ENCODE data around the gene NOXA1. TPM values are rescaled to one million over a fixed set of nuclear protein-coding genes. Genes with fewer than 3 reads are reported as not detected.

Gene NOXA1
- total and polyA plus RNA-seq, 2 donors from 2014 or later: 19.1 to 21.8 TPM

GRCh38 chr9:137411645-137412380 is 11.4 kb upstream of the NOXA1 start:
- FAIRE-seq: no peak
- intact Hi-C loops (cut with DNase I): no loop called here

GRCh38 chr9:137412431-137412830 is 10.8 kb upstream of the NOXA1 start:
- Histone ChIP-seq H3K9ac (ENCODE audit: low read length in 3 of 3) (no peak overlapping the region), H3K4me3 (ENCODE audit: low read length in 3 of 3) (no peak overlapping the region), H3K9me3 (ENCODE audit: control insufficient read depth in 2 of 3, insufficient read depth in 1 of 3, low read length in 3 of 3) (no peaks in the 10 kb centered on the region), H3K27ac (ENCODE audit: low read depth in 2 of 2, low read length in 2 of 2) (no peak overlapping the region), H3K4me1 (ENCODE audit: control insufficient read depth in 2 of 3, insufficient read depth in 2 of 3, low read depth in 1 of 3, low read length in 3 of 3) (peaks cover 0 to 8% (median 0%) of the 10 kb centered on the region in 3 donors), H3K36me3 (ENCODE audit: control insufficient read depth in 2 of 3, insufficient read depth in 3 of 3, low read length in 3 of 3) (no peaks in the 10 kb centered on the region), H3K27me3 (ENCODE audit: control insufficient read depth, insufficient read depth, low read length) (no peaks in the 10 kb centered on the region)
- peak in 1 of 5 donors; percentile 74 for DNase-seq
- TF ChIP-seq CTCF (IDR thresholded peaks at IDR 0.05; ENCODE audit: borderline replicate concordance, extremely low read depth, insufficient read depth): no peak
- intact Hi-C loops (cut with DNase I): no loop called here
- FAIRE-seq: no peak

More at GRCh38 chr9:137411645-137412380, 11.4 kb upstream of the NOXA1 start:
- peaks cover 0 to 11% (median 0%) of the 10 kb centered on the region in 3 donors for H3K4me1 ChIP-seq (ENCODE audit: control insufficient read depth in 2 of 3, insufficient read depth in 2 of 3, low read depth in 1 of 3, low read length in 3 of 3)
- H3K27ac ChIP-seq (ENCODE audit: low read depth in 2 of 2, low read length in 2 of 2): peak overlapping the region; percentile 47 to 67
- H3K4me3 ChIP-seq (ENCODE audit: low read length in 3 of 3): no peak overlapping the region
- TF ChIP-seq CTCF (IDR thresholded peaks at IDR 0.05; ENCODE audit: borderline replicate concordance, extremely low read depth, insufficient read depth): no peak
- no peak overlapping the region for H3K9ac ChIP-seq (ENCODE audit: low read length in 3 of 3)
- no peaks in the 10 kb centered on the region for H3K9me3 ChIP-seq (ENCODE audit: control insufficient read depth in 2 of 3, insufficient read depth in 1 of 3, low read length in 3 of 3)
- H3K27me3 ChIP-seq (ENCODE audit: control insufficient read depth, insufficient read depth, low read length): no peaks in the 10 kb centered on the region
- H3K36me3 ChIP-seq (ENCODE audit: control insufficient read depth in 2 of 3, insufficient read depth in 3 of 3, low read length in 3 of 3): no peaks in the 10 kb centered on the region
- DNase-seq: peak in 3 of 5 donors; percentile 37 to 96 (median 62)

- Histone ChIP-seq H3K9me3 (ENCODE audit: control insufficient read depth in 2 of 3, insufficient read depth in 1 of 3, low read length in 3 of 3) (no peaks in the 10 kb centered on the region), H3K9ac (ENCODE audit: low read length in 3 of 3) (no peak overlapping the region), H3K4me1 (ENCODE audit: control insufficient read depth in 2 of 3, insufficient read depth in 2 of 3, low read depth in 1 of 3, low read length in 3 of 3) (peaks cover 0 to 8% (median 0%) of the 10 kb centered on the region in 3 donors), H3K27me3 (ENCODE audit: control insufficient read depth, insufficient read depth, low read length) (no peaks in the 10 kb centered on the region), H3K36me3 (ENCODE audit: control insufficient read depth in 2 of 3, insufficient read depth in 3 of 3, low read length in 3 of 3) (no peaks in the 10 kb centered on the region), H3K27ac (ENCODE audit: low read depth in 2 of 2, low read length in 2 of 2) (no peak overlapping the region), H3K4me3 (ENCODE audit: low read length in 3 of 3) (no peak overlapping the region)
- intact Hi-C loops (cut with DNase I): no loop called here
- TF ChIP-seq CTCF (IDR thresholded peaks at IDR 0.05; ENCODE audit: borderline replicate concordance, extremely low read depth, insufficient read depth): no peak
- peak in 1 of 5 donors; percentile 50 for DNase-seq
- no peak for FAIRE-seq
These were observed 7.7 kb upstream of the NOXA1 start for GRCh38 chr9:137415451-137415850.
